HUDEP-2 (cell line): ENCODE measurements around the gene RTN1.

ENCODE experiments used
- DNase-seq, 76 experiments: peaks; one replicate each; lab custom pipeline; 2025; ENCODE audit not compliant: unreplicated experiment in 76 of 76; lab: John Stamatoyannopoulos, UW

The RTN1 gene

DNA sequence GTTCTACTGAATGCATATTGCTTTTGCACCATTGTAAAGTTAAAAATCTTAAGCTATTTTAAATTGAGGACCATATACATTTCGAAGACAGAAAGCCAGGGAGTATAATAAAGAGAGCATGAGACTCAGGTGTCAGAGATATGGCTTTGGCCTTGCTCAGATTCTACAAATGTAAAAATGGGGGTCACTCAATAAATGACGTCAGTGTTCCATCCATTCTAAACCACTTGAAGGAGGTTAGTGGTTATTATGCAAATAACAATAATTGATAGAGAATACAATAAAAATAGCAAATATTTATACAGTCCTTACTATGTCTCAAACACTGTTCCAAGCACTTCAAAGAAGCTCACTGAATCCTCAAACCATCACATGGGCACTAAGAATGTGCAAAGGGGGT lies 20.1 kb downstream of the RTN1 start:
- DNase-seq: no peak

DNA sequence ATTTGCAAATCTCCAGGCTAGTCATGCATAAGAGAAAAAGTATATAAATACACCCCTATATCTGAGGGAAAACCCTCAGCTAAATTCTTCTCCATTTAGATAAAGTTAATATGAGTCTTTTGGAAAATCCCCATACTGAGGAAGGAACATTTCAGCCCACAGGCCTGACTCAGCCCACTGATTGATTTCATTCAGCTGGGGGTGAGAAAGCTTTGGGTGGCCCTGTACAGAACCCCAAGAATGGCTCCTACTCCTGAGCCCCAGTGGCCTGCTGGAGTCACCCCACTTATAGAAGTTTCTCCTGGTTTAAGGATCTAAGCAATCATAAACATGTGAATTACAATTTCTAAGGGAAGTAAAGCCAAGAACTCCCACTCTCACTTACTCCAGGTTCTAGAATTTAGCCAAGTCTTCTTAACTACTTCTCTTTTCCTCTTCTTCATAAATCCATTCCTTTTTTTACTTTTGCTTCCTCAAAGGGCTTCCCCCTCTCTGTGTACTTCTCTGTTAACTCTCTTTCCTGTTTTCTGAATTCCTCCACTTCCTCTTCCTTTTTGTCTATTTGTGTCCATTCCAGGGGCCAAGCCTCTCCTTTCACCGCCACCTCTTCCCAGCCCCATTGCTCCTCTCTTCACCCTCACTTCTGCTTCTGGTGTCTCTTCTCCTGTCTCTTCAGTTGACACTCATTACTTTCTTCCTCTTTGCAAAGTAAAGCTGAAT lies 21.0 kb downstream of the RTN1 start:
- no peak for DNase-seq

DNA sequence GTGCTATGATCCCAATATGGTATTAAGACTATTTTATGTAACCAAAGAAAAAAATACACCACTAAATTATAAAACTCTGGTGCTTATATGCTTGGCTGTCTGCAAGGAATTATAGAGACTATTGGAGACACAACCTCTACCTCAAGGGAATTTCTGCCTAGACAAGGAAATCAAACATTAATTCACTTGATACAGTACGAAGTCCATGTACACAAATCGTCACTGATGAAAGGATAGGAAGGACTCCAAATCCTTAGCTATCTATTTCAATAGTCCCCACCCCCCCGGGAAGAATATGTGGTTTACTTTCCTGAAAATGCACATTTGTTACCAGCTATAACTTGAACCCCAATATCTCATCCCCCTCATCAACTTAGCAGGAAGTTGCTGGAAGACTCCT lies 21.9 kb downstream of the RTN1 start:
- no peak for DNase-seq

DNA sequence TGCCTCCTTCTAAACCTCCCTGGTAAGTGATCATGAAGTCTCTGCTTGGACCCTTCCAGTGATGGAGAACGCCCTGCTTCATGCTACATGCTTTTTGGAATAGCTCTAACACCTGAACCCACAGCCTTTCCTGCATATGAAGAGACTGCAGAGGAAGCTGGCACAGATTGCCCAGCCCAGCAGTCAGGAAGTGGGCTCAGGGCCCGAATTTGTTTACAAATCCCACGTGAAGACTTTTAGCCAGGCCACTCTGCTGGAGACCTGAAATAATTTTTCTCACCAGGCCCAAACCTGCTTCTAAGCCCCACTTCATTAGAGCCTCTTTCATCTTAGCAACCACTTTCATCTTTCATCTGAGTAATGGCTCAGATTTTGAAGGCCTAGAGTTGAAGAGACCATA lies 22.9 kb downstream of the RTN1 start:
- no peak for DNase-seq

DNA sequence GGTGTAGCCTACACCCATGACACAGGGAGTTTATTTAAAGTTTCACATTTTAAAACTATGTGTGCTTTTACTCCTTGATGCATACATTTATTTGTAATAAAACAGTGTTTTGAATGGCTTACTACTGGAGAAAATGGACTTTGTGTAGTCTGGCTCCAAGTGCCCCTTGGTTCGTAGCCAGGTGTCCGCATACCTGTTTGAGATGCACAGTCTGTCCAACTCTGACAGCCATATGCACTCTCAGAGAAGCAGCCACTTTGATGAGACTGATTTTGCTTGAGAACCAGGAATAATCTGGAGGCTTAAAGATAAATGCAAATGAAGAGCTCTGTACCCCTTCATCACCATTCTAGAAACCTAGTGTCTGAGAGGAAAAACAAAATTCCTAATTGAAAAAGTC lies 24.0 kb downstream of the RTN1 start:
- DNase-seq: no peak

DNA sequence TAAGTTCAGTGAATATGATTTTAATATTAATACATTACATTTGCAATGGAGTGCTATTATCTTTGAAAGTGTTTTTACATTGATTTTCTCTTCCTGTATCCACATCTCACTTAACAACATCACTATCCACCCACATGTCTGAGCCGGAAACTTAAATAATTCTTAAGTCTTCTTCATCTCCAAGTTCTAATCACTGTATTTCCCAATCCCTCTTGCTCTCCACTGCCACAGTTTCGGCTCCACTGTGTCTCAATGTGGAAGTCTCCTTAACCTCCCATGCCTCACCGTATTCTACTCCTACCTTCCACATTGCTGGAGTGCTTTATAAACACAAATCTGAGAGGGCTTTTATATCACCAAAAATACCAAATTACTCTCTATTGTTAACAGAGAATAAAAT lies 25.3 kb downstream of the RTN1 start:
- no peak for DNase-seq

DNA sequence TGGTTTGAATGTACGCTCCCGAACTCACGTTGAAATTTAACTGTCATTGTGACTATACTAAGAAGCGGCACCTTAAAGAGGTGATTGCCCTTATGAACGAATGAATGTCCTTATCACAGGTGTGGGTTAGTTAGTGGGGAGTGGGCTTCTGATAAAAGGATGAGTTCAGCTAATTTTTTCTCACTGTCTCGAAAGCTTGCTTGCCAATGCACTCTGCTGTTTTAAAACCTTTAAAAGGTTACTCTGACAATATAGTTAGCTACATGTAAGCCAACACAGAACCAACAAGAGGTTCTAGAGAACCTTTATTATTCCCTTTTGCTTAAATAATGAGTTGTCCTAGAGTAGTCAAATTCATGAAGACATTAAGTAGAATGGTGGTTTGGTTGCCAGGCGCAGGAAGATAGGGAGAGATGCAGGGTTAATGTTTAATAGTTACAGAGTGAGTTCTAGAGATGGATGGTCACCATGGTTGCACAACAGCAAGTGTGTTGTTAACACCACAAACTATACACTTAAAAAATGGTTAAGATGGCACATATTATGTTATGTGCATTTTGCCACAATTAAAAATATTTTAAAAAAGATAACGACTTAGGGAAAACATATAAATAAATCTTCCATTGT lies 26.3 kb downstream of the RTN1 start:
- no peak for DNase-seq

DNA sequence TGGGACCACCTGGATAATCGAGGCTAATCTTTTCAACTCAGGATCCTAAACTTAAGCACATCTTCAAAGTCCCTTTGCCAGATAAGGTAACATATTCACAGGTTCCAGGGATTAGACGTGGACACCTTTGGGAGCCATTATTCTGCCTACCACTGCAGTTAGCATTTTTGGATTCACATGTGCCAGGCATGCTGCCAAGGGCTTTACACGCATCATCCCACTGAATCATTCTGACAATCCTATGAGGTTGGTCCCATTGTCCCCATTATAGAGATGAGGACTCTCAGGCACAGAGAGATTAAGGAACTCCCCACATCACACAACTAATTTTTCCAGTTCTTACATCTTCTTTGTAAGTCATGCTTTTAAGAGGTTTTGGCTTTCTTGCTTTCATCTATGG lies 34.5 kb downstream of the RTN1 start:
- DNase-seq: no peak

DNA sequence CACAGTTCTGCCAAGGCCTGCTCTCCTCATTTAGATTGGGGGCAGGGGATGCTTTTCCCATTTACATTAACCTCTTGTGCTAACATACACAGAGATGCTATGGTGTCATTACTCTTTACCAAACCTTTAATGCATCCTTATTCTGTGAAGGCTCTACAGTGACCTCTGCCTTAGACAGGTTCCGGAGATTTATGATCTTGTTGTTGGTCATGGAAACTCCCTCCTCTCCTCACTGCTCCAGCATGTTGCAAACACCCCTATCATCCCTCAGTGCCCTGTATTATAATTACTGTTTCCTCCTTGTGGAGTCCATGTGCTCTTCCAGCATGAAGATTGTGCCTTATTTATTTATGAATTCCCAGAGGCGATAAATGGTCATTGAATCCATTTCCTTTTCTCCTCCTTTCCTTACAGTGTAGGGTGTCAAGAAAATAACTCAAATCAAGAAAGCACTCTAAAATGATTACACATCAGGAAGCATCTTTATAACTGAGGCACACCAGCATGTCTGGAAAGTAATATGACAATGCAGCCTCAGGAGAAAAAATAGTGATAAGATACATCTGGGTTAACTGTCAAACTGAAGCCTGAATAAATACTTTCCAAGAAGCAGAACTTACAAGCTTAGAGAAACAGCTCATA lies 37.8 kb downstream of the RTN1 start:
- no peak for DNase-seq

DNA sequence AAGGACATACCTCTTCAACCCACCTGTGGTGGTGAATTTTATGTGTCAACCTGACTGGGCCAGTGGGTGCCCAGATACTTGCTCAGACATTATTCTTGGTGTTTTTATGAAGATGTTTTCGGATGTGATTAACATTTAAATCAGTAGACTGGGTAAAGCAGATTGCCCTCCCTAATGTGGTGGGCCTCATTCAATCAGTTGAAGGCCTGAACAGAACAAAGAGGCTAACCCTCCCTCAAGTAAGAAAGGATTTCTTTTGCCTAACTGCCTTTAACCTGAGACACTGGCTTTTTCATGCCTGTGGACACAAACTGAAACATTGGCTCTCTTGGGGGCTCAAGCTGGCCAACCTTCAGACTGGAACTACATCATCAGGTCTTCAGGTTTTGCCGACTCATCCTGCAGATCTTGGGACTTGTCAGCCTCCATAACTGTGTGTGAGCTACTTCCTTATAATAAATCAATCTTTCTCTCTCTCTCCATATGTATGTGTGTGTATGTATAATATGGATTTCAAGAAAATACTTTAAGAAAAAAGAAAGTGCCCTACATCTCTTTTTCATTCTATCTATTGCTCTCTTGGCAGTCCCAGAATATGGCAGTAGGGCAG lies 39.4 kb downstream of the RTN1 start:
- DNase-seq: no peak

DNA sequence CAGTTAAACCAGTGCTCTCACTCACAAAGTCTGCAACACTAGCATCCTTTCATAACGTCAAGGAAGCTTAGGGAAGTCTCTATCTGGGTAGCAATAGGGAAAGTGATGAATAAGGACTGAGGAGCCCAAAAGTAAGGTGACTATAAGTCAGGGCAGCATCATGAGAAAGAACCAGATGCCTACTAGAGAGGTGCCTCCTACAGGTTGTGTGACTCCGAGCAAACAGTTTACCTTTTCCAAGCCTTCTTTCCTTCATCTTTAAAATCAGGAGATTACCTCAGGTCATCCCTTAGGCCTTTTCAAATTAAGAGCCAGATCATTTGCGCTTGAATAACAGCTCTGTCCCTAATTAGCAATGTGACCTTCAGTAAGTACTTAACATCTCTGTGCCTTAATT lies 40.2 kb downstream of the RTN1 start:
- no peak for DNase-seq

DNA sequence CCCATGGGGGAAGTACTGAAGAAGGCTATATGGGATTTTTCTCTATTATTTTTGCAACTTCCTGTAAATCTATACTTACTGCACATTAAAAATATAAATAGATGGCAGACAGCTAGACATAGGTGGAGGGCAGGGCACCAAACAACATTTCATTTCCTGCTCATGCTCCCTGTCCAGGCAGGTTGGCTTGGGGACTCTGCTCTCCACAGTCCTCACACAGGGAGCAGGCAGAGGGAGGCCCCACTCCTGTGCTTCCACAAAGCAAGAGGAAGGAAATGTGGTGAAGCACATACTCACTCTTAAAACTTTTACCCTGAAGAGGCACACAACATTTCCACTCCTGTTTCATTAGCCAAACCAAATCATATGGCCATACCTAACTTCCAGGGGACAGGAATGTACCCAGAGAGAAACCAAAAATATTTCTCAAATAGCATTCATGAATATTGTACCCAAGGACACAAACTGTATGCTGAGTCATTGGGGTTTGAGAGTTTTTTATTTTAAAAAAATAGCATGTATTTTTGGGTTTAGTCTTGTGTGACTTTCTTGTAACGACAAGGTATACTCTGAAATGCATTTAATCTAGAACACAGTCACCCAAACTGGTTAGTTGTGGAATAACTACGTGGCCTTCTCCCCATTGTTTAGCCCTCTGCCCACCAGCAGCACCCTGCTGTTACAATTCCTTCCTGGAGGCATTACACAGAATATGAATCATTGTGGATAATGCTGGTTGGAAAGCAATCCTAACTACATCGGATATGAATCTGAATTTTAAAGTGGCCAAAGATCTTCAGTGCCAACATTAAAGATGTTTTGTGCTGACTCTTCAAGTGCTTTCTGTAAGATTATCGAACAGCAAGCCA lies 40.9 kb downstream of the RTN1 start:
- DNase-seq: no peak

DNA sequence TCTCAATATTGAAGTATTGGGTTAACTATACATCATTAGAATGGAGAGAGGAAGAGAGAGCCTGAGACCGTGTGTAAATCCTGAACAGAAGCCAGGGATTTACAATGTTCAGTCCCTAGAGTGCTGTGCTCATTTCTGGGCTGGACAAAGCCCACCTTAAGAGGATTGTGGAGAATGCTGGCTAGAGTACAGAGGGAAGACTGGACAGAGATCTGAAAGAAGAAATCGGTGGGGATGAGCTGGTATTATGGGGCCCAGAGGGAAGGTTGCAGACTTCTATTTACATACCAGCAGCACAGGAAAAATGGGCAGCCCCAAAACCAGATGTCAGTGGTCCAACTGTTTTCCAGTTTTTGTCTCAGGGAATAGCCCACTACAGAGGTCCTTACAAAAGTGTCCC lies 42.3 kb downstream of the RTN1 start:
- no peak for DNase-seq

DNA sequence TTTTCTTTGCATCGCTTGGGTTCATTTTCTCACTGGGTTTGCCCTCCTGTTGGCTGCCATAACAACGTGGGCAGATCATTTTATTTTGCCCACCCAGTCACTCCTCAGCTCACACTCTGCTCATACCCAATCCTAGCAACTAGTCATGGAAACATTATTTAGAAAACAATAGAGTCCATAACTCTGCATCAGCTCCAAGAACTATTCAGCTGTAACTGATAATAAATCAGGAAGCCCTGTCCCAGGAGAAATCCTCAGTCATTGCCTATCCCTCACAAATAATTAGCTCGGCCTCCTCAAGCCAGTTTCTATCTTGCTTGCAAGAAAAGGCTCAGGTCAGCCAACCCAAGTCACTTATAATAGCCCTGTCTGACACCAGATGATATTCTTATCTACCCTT lies 43.2 kb downstream of the RTN1 start:
- no peak for DNase-seq

DNA sequence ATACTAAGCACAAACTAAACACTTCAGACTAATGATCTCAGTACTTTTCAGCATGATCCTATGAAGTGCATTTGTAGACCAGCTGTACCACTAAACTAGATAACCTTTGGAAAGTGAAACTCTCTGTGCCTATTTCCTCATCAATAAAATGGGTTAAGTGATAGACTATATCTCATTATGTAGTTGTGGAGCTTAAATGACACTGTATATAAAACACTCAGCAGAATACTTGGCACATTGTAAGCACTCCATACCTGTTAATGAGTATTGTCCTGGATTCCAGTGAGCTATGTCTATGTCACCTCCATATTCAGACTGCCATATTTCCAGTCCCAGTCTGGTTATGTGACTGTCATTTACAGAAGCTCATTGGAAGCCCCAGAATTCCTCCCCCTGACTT lies 44.4 kb downstream of the RTN1 start:
- DNase-seq: no peak

DNA sequence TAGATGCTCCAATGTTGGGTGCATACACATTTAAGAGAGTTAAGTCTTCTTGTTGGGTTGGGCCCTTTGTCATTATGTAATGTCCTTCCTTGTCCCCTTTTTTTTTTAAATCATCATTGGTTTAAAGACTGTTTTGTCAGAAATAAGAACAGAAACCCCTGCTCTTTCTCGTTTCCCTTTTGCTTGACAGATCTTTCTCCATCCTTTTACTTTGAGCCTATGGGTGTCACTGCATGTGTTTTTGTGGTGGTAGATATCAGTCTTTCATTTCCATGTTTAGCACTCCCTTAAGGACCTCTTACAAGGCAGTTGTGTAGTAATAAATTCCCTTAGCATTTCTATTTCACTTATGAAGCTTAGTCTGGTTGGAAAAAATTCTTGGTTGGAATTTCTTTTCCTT lies 47.4 kb downstream of the RTN1 start:
- no peak for DNase-seq

DNA sequence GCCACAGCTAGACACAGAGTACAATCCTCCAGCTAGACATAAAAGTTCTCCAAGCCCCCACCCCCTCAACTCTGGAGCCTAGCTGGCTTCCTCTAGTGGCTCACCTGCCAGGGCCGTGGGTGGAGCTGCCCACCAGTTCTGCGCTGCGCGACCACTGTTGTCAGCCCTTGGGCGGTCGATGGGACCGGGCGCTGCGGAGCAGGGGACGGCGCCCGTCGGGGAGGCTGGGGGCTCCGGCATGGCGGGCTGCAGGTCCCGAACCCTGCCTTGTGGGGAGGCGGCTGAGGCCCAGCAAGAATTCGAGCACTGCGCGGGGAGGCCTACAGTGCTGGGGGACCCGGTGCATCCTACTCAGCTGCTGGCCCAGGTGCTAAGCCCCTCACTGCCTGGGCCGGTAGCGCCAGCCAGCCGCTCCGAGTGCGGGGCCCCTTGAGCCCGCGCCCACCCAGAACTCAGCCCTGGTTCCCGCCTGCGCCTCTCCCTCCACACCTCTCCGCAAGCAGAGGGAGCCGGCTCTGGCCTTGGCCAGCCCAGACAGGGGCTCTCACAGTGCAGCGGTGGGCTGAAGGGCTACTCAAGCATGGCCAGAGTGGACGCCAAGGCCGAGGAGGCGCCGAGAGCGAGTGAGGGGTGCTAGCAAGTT lies 51.0 kb downstream of the RTN1 start:
- DNase-seq: no peak

DNA sequence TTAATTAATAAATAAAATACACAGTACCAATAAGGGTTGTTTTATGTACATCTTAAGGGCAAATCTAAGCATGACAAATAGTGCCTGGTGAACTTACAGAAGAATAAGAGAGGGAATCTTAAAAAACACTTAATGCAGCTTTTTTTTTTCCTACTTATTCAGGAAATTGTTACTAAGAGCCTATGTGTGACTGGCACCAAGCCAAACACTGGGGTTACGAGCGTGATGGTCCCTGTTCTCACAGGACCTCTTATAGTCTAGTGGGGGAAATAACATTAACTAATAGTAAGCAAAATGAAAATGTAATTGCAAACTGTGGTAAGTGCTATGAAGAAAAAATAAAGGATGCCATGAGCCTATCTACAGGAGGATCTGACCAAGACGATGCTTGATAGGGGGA lies 53.6 kb downstream of the RTN1 start:
- DNase-seq: no peak

DNA sequence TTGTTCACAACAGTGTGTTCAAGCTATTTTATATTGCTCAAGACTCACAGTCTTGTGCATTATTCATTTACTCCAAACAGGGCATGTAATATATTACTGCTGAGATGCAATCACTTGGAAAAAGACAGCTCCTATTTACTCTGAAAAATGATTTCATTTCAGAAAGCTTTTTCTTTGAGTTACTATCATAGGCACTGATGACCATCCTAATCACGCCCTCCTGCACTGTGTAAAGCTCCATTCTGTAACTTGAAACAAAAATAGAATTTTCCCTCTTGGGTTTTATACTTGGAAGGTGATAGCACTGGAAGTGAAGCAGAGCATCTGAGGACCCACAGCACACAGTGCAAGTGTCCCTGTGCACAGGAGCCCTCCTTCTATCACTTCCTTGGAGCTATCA lies 55.6 kb downstream of the RTN1 start:
- DNase-seq: no peak

DNA sequence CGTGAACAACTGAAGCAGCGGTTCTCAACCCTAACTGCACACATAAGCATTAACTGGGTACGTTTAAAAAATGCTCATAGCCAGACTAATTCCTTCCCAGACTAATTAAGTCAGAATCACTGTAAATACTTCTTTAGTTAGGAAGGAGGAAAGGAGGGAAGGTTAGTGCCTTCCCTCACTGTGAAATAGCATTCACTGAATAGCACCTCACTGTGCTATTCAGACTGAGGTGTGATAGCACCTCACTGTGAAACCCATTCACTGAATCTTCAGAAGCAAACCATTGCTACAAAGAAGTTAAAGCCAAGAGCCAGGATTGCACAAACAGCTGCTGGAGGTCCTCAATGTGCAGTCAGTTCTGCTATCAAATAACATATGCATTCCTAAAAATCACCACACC lies 58.8 kb downstream of the RTN1 start:
- DNase-seq: no peak

DNA sequence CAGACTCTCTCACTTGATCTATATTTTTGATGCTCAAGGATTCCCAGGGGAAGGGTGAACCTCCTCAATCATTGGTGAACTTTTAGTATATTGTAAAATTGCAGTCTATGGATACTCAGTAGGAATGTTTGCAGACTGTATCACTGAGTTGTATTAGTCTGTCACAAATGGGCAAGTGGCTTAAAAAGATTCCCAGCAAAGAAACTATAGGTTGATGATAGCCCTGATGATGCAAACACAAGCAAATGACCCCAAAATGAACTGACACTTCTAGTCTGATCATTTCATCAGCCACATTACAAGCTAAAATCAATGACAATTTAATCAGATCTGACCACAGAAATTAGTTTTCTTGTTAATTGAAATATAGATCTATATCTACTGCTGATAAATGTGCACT lies 59.5 kb downstream of the RTN1 start:
- DNase-seq: no peak
